RWPE1 (cell line): Measurements from ENCODE around the gene GNAT1.

Source experiments
- CTCF ChIA-PET: fragments of 350-600 bp; sonication (Branson Sonifier 250); formaldehyde crosslinking; extraction: SDS; loops from one replicate; lab custom pipeline; 2021; lab: Yijun Ruan, JAX
- POLR2A ChIA-PET: fragments of 400-600 bp; formaldehyde crosslinking; extraction: SDS; loops from one replicate; lab custom pipeline; 2020; ENCODE audit warnings: antibody characterized with exemption; ENCODE audit not compliant: low non-redundant PET; lab: Yijun Ruan, JAX
- DNase-seq: peaks from one replicate; pipeline ENCODE4 v3.0.0; 2012; ENCODE audit warnings: low spot score
- H3K27ac ChIP-seq: fragments of 450-650 bp; 2 replicates; pipeline ENCODE4 v1.5.1; 2017
- CTCF ChIP-seq: fragments of 450-650 bp; conservative IDR thresholded peaks from 2 replicates; pipeline ENCODE4 v1.5.1; 2017; ENCODE audit warnings: low read depth, mild to moderate bottlenecking

The GNAT1 gene

GRCh38 chr3:50165910-50166538, 25.4 kb upstream of the GNAT1 start:
- no peak for DNase-seq
- CTCF ChIA-PET = no interaction called here
- POLR2A ChIA-PET = no interaction called here
- peak overlapping the region; percentile 99 for H3K27ac ChIP-seq
- no peak for TF ChIP-seq CTCF

GRCh38 chr3:50166620-50167019, 24.8 kb upstream of the GNAT1 start:
- CTCF ChIA-PET = no interaction called here

GRCh38 chr3:50167069-50167840, 24.2 kb upstream of the GNAT1 start:
- no peak for TF ChIP-seq CTCF
- CTCF ChIA-PET = interaction anchor here (0.7 kb wide), 1 partner anchor 30 kb away, joined by 3 read pairs; no protein-coding TSS in a partner anchor
- POLR2A ChIA-PET = no interaction called here
- H3K27ac ChIP-seq = peak overlapping the region; percentile 99
- peak; percentile 70 for DNase-seq

More at GRCh38 chr3:50166620-50167019, 24.8 kb upstream of the GNAT1 start:
- H3K27ac ChIP-seq = peak overlapping the region; percentile 99
- no peak for TF ChIP-seq CTCF
- no peak for DNase-seq
- POLR2A ChIA-PET = no interaction called here

- ChIA-PET POLR2A (no interaction called here), CTCF (interaction anchor here (0.7 kb wide), 1 partner anchor 30 kb away, joined by 3 read pairs; no protein-coding TSS in a partner anchor)
- no peak for TF ChIP-seq CTCF
- no peak for DNase-seq
- peak overlapping the region; percentile 99 for H3K27ac ChIP-seq
Observed at GRCh38 chr3:50167841-50168209, 23.6 kb upstream of the GNAT1 start.

GRCh38 chr3:50168388-50168787, 23.0 kb upstream of the GNAT1 start:
- no peak for DNase-seq
- ChIA-PET POLR2A (no interaction called here), CTCF (no interaction called here)
- H3K27ac ChIP-seq = peak overlapping the region; percentile 99
- no peak for TF ChIP-seq CTCF

- CTCF ChIA-PET = no interaction called here
- no peak for TF ChIP-seq CTCF
- no peak for DNase-seq
- POLR2A ChIA-PET = no interaction called here
- peak overlapping the region; percentile 99 for H3K27ac ChIP-seq
Observed at GRCh38 chr3:50168791-50169190, 22.6 kb upstream of the GNAT1 start.
